Smooth muscle cell (in vitro differentiated cells): Measurements from ENCODE around the gene COPS6. TPM values are rescaled to one million over a fixed set of nuclear protein-coding genes. Genes with fewer than 3 reads are reported as not detected.

Experiments used
- DNase-seq: peaks from one replicate; lab custom pipeline; 2025; ENCODE audit not compliant: unreplicated experiment; lab: John Stamatoyannopoulos, UW
- H2AFZ ChIP-seq: fragments of 200-600 bp; sonication (generic); 2 replicates; pipeline ENCODE4 v1.6.0; 2016; ENCODE audit warnings: antibody characterized with exemption, low read depth, mild to moderate bottlenecking
- H3F3A ChIP-seq: fragments of 200-600 bp; sonication (generic); 2 replicates; pipeline ENCODE4 v1.6.0; 2017; ENCODE audit warnings: antibody characterized with exemption, low read depth
- H3K27ac ChIP-seq: fragments of 200-600 bp; sonication (generic); 2 replicates; pipeline ENCODE4 v1.5.1; 2016; ENCODE audit warnings: low read depth, mild to moderate bottlenecking
- H3K27me3 ChIP-seq: fragments of 200-600 bp; sonication (generic); 2 replicates; pipeline ENCODE4 v1.6.1; 2016; ENCODE audit warnings: low read depth, mild to moderate bottlenecking
- H3K36me3 ChIP-seq: fragments of 200-600 bp; sonication (generic); 2 replicates; pipeline ENCODE4 v1.5.1; 2016; ENCODE audit warnings: low read depth
- H3K4me1 ChIP-seq: fragments of 200-600 bp; sonication (generic); 2 replicates; pipeline ENCODE4 v1.5.1; 2016; ENCODE audit warnings: low read depth
- H3K4me2 ChIP-seq: fragments of 200-600 bp; sonication (generic); 2 replicates; pipeline ENCODE4 v1.6.0; 2016; ENCODE audit warnings: mild to moderate bottlenecking
- H3K4me3 ChIP-seq: fragments of 200-600 bp; sonication (generic); 2 replicates; pipeline ENCODE4 v1.5.1; 2016; ENCODE audit warnings: mild to moderate bottlenecking
- H3K79me2 ChIP-seq: fragments of 200-600 bp; sonication (generic); 2 replicates; pipeline ENCODE4 v1.6.0; 2016; ENCODE audit warnings: low read depth, mild to moderate bottlenecking
- H3K9ac ChIP-seq: fragments of 200-600 bp; sonication (generic); 2 replicates; pipeline ENCODE4 v1.6.0; 2016; ENCODE audit warnings: low read depth
- H3K9me3 ChIP-seq: fragments of 200-600 bp; sonication (generic); replicated peaks from 2 replicates; pipeline ENCODE4 v1.5.1; 2016; ENCODE audit warnings: low read depth
- H4K20me1 ChIP-seq: fragments of 200-600 bp; sonication (generic); 2 replicates; pipeline ENCODE4 v1.6.0; 2016; ENCODE audit warnings: low read depth
- CTCF ChIP-seq: fragments of 200-600 bp; sonication (generic); IDR thresholded peaks from 2 replicates; pipeline ENCODE4 v1.5.1; 2017; ENCODE audit warnings: borderline replicate concordance, mild to moderate bottlenecking, antibody characterized with exemption; ENCODE audit not compliant: insufficient read depth, poor library complexity, severe bottlenecking
- WGBS: methylation state at CpG from one replicate; pipeline ENCODE4 v1.1.7; 2016; ENCODE audit warnings: low lambda C conversion rate; 5-methylcytosine and 5-hydroxymethylcytosine counted together
- polyA plus RNA-seq: library from polyadenylated mRNA; unstranded; fragments of >200 nt; fragmentation: Nextera tagmentation; extraction: Ambion mirVana; gene quantifications from 2 replicates; pipeline ENCODE4 v1.2.1, GENCODE V29; 2016
- total RNA-seq: library from RNA; depleted of rRNA; stranded (reverse); fragments of >200 nt; gene quantifications from 2 replicates; pipeline ENCODE4 v1.2.3, GENCODE V29; 2014

COPS6 gene
- total and polyA plus RNA-seq, 2 experiments from 2014 or later = 107 to 259 TPM

GRCh38 chr7:100088095-100088620, 611 bp upstream of the COPS6 start:
- Histone ChIP-seq H3K9me3 (no peaks in the 10 kb centered on the region), H3K27me3 (no peaks in the 10 kb centered on the region), H2AFZ (peak overlapping the region; percentile 71), H3K36me3 (no peaks in the 10 kb centered on the region), H3F3A (peaks cover 66% of the 10 kb centered on the region), H3K4me1 (peaks cover 9% of the 10 kb centered on the region), H4K20me1 (no peaks in the 10 kb centered on the region), H3K4me2 (peak overlapping the region; percentile 88), H3K79me2 (peaks cover 3% of the 10 kb centered on the region), H3K9ac (peak overlapping the region; percentile 74), H3K4me3 (peak overlapping the region; percentile 72), H3K27ac (peak overlapping the region; percentile 91)
- TF ChIP-seq CTCF = no peak
- DNase-seq = no peak
- 80% methylated on average over 11 of the region's 11 CpGs for WGBS

- H3K4me1 ChIP-seq = peaks cover 9% of the 10 kb centered on the region
- H3K9ac ChIP-seq = peak overlapping the region; percentile 74
- H3K27ac ChIP-seq = peak overlapping the region; percentile 91
- H3F3A ChIP-seq = peaks cover 66% of the 10 kb centered on the region
- peak overlapping the region; percentile 88 for H3K4me2 ChIP-seq
- no peaks in the 10 kb centered on the region for H3K9me3 ChIP-seq
- peak overlapping the region; percentile 72 for H3K4me3 ChIP-seq
- no peak for DNase-seq
- H4K20me1 ChIP-seq = no peaks in the 10 kb centered on the region
- no peaks in the 10 kb centered on the region for H3K36me3 ChIP-seq
- TF ChIP-seq CTCF = no peak
- no peaks in the 10 kb centered on the region for H3K27me3 ChIP-seq
- WGBS = 35% methylated on average over 7 of the region's 7 CpGs
- H3K79me2 ChIP-seq = peaks cover 3% of the 10 kb centered on the region
- H2AFZ ChIP-seq = peak overlapping the region; percentile 71
Observed at GRCh38 chr7:100089458-100090196, 858 bp downstream of the COPS6 start.

- peaks cover 9% of the 10 kb centered on the region for H3K4me1 ChIP-seq
- peaks cover 3% of the 10 kb centered on the region for H3K79me2 ChIP-seq
- H3K27ac ChIP-seq = peak overlapping the region; percentile 91
- no peak overlapping the region for H3K9ac ChIP-seq
- no peaks in the 10 kb centered on the region for H3K36me3 ChIP-seq
- no peaks in the 10 kb centered on the region for H3K27me3 ChIP-seq
- no peak overlapping the region for H2AFZ ChIP-seq
- no peaks in the 10 kb centered on the region for H4K20me1 ChIP-seq
- DNase-seq = no peak
- no peak overlapping the region for H3K4me2 ChIP-seq
- peaks cover 56% of the 10 kb centered on the region for H3F3A ChIP-seq
- WGBS = 93% methylated on average over 14 of the region's 14 CpGs
- TF ChIP-seq CTCF = no peak
- H3K4me3 ChIP-seq = no peak overlapping the region
- H3K9me3 ChIP-seq = no peaks in the 10 kb centered on the region
Observed at GRCh38 chr7:100090527-100091410, 2.0 kb downstream of the COPS6 start.
